GM18867 (cell line): Measurements from ENCODE around the gene SH3PXD2A.

Experiments
- ATAC-seq: cut with Tn5 transposase; IDR thresholded peaks from one replicate; pipeline ENCODE4 v1.9.1; 2021; ENCODE audit warnings: mild to moderate bottlenecking, moderate library complexity; ENCODE audit not compliant: unreplicated experiment

SH3PXD2A gene

DNA sequence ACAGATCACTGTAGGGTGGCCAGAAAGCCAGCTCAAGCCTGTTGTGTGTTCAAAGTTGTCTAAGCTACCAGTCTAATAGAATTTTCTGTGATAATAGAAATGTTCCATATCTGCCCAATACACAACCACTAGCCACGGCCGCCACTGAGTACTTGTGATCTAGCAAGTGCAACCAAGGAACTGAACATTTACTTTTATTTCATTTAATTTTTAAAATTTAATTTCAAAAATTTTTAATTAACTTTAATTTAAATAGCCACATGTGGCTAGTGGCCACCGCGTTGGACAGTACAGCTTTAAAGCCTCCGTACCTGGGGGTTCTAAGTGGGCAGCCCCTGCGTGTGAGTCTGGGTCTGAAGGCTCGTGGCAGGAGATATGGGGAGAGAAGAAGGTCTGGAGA lies 60.4 kb downstream of the SH3PXD2A start:
- ATAC-seq: no peak

DNA sequence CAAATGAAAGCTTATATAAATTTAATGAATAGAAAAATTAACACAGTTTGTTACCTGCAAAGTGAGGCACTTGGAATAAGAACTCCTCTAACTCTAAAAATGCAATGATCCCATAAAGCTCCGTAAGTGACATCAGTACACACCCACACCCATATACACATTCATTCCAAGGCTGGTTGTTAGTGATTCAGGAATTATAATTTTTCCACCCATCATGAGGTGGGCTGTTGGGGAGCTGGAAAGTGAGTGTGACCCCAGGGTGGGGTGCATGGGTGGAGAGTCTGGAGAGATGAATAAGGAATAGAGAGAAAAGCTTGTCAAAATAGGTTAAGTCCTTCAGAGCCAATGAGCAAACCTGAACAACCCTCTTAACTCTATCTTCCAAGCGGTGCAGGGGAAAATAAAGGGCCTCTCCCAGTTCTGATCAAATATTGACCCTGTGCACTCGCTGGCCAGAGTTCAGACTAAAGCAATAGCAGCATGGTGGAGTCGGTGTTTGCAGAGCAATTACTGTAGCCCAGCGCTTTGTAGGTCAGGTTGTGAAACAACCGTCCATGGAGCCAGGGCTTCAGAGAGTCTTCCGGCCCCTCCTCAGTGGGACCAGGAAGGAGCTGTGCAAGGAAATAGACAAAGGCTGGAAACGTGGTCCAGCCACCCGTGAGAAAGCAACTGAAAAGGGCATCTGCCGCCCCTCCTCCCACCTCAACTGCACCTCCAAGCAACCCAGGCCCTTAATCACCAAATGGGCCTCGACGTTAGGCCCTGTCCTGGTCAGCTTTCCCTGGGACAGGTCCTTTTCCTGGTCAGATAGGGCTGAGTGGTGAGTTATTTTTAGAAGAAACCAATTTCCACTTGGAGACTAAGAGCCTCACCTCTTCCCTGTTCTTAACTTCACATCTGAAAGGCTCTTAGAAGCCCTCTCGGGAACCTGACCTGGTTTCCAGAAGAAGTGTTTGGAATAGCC lies 61.2 kb downstream of the SH3PXD2A start:
- ATAC-seq: no peak

DNA sequence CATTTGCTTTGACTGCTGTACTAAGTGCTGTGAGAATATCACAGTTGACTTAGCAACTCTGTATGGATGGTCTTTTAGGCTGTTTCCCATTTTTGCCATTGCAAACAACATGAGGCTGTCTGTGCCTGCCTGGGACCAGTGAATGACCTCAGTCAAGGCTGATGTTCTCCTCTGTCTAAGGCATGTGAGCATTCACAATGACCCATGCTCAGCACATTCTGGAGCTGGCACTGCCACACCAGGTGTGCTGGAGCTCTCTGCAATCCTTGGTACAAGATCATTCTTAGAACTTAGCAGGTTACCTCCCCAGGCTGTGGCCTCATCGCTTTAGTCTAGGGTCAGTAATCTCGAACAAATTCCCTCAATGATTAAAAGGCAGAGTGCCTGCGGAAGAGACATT lies 61.9 kb downstream of the SH3PXD2A start:
- ATAC-seq: no peak

DNA sequence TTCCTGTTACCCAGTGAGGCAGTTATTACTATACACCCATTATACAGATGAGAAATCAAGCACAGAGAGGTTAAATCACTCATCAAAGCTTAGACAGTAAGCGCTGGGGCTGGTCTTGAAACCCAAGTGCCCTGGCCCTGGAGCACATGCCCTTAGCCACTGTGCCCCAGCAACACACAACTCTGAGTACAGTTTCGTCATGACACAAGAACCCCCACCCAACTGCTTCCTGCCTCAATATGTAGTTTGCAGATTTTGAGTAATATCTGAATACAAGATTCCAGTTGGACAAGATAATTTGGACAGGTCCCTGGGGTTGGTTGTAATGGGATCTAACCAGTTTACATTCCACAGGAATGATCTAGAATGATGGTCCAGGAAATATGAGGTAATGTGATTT lies 62.8 kb downstream of the SH3PXD2A start:
- no peak for ATAC-seq

DNA sequence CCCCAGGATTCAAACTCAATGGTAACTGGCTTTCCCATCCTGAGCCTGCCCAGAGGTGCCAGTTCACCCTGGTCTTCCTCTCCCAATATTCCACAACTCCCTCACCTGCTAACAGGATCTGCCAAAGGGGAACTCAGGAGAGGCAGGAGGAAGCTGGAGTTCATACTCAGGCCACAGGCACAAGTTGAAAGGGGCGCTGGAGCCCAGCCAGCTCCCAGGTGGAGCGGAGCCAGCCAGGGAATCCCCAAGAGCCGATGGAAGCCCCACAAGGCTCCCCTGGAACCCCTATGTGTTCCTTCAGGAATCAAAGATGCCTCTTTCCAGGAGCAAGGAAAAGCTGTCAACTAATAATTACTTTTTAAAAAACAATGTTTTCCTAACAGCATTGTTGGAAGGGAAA lies 63.5 kb downstream of the SH3PXD2A start:
- ATAC-seq: no peak

DNA sequence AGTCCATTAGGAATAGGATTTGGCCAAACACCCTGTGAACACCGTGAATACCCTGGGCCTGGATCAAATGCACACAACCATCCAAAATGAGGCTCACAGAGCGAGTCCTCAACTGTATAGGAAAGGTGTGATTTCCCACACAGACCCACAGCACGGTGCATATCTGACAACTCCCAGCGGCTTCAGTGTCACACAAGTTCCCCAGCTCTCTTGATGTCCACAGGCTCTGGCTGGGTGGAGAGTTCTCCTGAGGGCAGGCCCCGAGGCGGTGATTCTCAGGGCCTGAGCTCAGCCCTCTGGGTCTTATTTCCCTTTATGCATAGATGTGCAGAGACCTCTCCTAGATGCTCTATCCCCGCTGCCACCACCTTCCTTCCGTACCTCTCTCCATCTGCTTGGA lies 64.1 kb downstream of the SH3PXD2A start:
- ATAC-seq: no peak

DNA sequence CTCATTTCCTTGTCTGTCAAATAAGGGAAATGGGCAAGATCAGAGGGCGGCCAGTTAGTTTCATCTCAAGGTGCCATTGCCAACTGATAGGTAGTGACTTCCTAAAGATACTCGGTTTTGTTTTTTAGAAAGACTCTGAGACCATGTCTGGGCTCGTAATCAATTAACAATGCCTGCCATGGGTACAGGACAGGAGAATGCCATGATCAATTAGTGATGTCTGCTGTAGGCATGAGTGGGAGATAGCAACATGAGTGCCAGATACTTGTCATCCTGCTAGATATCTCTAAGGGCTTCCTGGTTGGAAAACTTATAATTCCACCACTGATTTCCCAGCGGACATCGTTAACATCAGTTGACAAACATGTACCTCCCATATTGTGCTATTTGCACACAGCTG lies 64.8 kb downstream of the SH3PXD2A start:
- ATAC-seq: no peak

DNA sequence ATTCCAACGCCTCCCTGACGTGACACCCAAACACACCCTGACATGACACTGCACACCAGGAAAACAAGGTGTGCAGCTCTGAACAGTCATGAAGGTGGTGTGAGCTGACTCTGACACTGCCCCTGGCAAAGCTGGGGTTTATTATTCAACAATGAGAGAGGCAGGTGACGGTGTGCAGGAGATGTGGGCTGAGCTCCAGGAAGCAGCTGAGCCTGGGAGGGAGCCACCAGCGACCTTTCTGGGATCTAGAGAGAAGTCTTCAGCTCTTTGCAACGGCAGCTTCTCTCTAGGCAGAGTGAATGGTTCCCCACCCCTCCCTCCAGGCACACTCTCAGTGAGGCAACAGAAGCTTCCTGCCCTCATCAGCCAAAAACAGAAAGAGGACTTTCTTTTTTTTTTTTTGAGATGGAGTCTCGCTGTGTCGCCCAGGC lies 65.6 kb downstream of the SH3PXD2A start:
- no peak for ATAC-seq

DNA sequence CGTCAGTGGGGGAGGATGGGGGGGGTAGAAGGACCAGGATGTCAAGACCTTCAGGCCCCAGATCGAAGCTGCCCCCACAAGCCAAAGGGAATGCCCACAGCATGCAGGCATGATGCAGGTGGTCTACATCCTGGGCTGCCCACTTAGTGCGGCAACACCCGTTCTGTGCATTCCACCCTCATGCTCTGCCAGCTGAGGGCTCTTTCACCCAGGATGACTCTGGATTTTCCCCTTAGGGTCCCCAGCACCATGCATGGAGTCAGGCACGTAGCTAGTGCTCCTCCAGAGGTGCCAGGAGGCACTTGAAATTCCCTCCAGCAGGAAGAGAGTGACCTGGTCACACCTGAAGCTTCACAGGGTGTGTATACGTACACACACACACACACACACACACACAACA lies 66.2 kb downstream of the SH3PXD2A start:
- ATAC-seq: no peak

DNA sequence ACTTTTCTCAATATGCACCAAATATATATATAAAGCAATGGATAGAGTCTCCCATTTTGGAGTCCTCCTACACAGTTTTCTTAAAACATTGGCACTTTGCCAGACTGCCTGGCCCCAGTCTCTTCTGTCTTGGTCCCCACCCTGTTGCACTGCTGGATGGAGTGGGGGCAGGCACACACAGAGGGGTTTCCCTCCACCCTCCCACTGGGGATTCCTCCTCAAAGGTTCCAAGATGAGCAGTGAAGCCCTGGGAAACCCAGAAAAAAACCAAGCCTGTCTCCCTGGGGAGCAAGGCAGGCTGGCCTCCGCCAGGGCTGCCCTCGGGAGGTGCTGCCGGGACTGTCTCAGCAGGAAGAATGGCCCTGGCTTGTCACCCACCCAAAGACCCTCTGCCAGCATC lies 68.0 kb downstream of the SH3PXD2A start:
- no peak for ATAC-seq

DNA sequence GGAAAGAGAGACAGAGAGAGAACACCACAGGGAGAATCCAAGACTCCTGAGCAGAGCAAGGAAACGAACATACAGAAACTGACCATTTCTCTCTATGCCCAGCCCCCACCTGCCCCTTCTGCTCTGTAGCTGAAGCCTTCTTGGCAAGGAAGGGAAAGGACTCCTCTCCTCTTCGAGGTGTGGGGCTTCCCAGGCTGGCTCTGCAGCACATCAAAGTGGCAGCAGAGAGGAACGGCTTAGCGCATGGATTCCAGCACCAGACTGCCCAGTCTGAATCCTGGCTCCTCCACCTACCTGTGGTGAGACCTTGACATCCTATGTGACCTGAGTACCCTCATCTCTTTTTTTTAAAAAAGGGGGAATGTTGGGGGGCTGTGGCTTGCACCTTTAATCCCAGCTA lies 69.4 kb downstream of the SH3PXD2A start:
- no peak for ATAC-seq

DNA sequence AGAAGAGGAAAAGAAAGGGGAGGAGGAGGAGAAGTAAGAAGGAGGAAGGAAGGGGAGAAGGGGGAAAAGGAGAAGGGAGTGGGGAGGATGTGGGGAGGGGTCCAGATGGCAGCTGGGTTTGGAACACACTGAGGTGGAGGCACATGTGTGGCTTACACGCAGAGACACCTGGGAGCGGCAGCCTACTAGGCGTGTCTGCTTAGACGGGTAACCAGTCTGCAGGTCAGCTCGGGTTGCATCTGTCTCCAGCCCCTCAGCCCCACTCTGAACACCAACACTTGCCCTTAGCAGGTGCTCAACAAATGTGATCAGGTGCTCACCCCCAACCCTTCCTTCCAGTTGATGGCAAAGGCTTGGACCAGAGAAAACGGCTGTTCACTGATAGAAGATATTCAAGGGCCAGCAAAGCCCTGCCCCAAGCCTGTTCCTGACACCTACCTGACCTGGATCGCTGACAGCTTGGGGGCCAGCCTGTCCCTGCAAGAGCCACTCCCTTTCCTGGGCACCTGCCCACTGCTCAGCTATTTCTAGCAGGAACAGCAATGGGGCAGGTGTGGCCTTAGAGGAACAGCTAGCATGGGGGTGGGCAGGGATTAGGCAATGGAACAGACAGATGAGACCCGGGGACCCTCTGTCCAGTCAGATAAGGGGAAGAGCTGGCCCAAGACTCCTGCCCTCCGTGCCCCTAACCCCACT lies 70.5 kb downstream of the SH3PXD2A start:
- no peak for ATAC-seq

DNA sequence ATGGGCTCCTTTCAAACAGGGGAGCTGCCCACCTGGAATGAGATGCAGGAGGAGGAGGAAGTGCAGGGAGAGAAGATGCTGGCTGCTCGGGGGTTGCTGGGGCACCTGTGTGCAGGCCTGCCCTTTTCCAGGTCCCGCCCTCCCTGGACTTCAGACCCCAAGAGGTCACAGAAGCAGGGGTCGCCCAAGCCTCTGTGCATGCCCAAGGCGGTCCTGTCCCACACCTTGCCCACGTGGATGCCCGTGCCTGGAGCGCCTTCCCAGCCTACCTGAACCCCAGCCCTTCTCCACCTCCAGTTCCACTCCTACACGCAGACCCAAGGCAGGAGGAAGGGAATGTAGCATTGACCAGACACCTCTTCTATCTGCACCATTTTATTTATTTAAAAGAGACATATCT lies 71.3 kb downstream of the SH3PXD2A start:
- ATAC-seq: no peak

DNA sequence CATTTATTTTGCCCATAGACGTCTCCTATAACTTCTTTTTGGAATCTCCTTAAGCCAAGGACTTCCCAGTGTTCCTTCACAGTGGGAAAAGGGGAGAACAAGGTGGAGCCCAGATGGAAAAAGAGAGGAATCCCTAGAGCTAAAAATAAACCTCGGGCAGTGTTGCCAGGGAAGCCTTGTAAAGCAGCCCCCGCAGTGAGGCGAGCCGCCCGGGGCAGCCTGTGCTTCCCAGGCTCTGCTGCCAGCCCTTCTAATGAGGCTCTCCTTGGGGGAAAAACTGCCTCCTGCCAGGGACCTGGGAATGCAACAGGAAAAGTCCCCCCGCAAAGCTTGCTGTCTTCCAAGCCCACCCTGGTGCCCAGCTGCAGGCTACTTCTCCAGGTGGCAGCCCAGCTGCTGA lies 71.7 kb downstream of the SH3PXD2A start:
- no peak for ATAC-seq

DNA sequence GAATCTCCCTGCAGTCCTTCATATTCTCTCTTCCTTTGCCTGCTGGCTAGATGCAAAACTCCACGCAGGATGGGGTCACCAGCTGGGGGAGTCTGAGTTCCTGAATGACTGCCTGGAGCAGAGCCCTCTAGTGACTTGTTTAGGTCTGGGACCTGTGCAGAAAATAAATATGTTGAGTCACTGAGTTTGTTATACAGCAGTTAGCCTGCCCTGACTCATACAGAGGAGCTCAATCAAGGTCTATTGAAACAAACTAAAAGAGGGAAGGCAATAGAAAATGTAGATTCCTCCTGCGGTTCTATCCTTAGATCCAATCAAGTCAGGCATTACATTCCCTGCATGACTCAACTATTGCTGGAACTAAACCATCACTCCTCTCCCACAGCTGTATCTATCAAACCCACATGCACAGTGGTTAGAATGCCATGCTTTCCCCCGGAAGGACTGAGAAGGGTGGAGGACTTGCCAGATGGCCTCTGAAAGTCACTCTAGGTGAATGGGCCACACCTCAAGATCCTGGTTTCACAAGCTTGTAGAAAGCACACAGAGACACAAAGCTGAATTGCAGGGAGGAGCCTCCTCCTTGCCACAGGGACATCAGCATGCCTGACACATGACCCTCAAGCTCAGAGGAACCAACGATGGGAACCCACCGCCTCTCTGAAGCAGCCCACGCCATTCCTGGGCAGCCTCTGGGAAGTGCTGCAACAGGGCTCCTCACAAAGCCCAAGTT lies 73.9 kb downstream of the SH3PXD2A start:
- no peak for ATAC-seq

DNA sequence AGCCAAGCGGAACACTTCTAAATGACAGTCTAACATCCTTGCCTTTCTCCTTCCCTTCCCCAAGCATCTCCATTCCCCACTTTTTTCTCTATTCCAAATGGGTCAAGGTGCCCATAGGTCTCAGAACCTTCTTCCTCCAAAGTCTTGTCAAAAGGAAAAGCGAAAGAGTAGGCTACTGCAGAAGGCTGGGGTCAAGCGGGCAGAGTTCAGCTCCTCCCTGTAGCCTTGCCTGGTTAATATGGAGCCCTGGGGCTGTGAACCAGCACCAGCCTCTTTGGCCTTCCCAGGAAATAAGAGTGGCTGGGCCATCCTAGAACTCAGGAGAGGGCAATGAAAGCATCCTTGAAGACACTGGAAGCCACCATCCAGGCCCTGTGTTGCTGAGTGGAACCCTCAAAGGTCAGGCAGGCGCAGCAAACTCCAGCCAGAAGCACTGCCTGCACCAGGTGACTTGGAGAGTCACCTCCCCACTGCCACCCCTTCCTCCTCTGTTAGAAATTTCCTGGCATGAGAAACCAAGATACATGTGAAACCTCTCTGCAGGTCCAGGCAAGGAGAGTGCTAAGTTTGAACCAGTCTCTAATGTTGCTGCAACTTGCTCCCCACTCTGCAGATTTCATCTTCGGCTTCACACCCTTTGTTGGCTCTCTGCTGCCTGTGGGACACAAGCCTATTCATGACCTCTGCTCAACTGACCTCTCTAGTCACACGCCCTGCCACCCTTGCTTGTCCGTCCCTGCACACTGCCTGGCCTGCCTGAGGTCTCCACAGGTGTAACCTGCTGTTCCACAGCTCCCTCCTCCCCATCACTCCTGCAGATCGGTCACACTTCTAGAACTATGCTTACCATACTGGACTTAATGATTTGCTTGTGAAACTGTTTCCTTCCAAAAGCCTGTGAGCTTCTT lies 74.9 kb downstream of the SH3PXD2A start:
- no peak for ATAC-seq

DNA sequence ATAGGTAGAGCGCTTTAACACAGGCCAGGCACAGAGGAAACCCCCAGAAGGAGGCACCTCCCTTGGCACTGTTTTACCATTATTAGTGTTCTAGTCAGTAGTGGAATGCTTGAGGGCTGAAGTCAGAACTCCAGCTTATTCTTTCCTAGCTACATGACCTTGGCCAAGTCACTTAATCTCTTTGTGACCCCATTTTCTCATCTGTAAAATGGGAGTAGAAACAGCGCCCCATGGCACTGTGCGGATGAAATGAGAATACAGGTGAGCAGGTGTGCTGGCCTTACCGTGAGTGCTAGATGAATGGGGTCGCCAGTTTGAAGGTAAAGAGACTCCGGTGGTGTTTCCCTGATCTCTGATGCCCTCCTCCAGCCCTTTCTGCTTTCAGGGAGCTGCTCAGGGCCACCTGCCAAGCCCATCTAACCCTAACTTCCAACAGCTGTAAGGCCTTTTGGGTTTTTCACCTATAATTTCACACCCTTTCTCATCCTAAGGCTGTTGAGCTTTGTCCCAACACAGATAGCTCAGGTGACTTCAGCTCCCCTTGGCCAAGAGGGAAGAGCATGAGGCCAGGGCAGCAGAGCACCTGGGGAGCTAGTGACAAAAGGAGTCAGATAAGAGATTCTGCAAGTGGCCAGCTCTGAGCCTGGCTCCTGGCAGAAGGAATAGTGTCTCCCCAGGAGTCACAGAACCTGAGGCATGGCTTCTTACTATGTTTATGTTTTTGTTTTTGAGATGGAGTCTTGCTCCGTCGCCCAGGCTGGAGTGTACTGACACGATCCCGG lies 76.8 kb downstream of the SH3PXD2A start:
- ATAC-seq: no peak

DNA sequence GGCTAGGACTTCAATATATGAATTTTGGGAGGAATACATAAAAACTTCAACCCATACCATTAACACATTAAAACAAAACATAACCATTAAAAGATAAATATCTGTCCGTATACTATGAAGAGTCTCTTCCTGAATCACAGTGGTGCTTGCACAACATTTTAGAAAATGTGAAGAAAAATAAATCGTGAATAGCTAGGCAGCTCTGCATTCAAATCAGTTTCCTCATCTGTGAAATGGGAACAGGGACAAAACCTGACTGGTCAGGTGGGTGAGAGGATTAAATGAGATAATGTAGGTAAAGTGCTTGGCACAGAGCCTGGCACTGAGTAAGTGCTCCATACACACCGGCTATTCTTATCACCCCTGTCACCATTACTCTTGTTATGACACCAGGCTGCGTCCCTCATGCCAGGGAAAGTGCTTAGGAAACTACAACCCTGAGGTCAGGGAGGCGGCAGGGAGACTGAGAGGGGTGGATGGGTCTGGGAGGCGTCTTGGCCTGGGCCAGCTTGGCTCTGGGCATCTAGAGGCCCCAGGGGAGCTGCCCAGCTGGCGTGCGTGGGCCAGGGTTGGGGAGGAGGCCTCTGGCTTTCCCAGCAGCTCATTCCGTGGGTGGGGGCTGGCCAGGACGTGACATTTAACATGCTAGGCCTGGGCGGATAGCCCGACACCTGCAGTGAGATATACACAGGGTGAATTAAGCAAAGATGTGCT lies 78.3 kb downstream of the SH3PXD2A start:
- no peak for ATAC-seq

DNA sequence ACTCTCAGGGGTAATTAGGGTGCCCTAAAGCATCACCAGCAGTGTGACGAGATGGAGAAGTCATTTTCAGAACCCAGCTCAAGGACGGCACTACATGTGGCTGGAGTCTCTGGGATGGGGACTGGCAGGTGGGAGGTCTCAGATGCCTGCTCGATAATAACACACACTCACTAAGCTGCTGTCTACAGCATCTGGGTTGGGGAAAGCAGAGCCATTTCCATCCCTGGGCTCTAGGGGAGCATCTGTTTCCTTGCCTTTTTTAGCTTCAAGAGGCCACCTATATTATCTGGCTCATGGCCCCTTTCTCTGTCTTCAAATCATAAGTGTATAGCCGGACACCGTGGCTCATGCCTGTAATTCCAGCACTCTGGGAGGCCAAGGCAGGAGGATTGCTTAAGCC lies 79.6 kb downstream of the SH3PXD2A start:
- ATAC-seq: no peak
